H1 (cell line): ENCODE data around the gene GBA2.
A peak's percentile ranks its signal among the peaks of the same experiment; 100 is the strongest.

Experiments used
- CTCF ChIP-seq, 3 experiments: IDR thresholded peaks; 1 replicate in 2 of 3; 2 replicates in 1 of 3; pipeline versions ENCODE4 v1.5.1 to v1.6.1; 2011; ENCODE audit warnings: low read length in 3 of 3, mild to moderate bottlenecking in 3 of 3, inconsistent platforms in 2 of 3, low read depth in 1 of 3, moderate library complexity in 1 of 3; ENCODE audit not compliant: insufficient read depth in 1 of 3; ENCODE audit errors: control extremely low read depth in 1 of 3
- EZH2 ChIP-seq: fragments of 200-600 bp; sonication (generic); IDR thresholded peaks from 2 replicates; pipeline ENCODE4 v1.7.1; 2012; ENCODE audit warnings: low read depth, mild to moderate bottlenecking, moderate library complexity, low read length, inconsistent platforms; ENCODE audit not compliant: severe bottlenecking
- HDAC2 ChIP-seq, 2 experiments: fragments of 300-600 bp in 1 of 2; sonication (generic) in 1 of 2; IDR thresholded peaks; 2 replicates each; pipeline ENCODE4 v1.6.1; 2011 to 2012; ENCODE audit warnings: low read depth in 2 of 2, low read length in 2 of 2, mild to moderate bottlenecking in 2 of 2, moderate library complexity in 2 of 2, borderline replicate concordance in 1 of 2, inconsistent platforms in 1 of 2

DNA sequence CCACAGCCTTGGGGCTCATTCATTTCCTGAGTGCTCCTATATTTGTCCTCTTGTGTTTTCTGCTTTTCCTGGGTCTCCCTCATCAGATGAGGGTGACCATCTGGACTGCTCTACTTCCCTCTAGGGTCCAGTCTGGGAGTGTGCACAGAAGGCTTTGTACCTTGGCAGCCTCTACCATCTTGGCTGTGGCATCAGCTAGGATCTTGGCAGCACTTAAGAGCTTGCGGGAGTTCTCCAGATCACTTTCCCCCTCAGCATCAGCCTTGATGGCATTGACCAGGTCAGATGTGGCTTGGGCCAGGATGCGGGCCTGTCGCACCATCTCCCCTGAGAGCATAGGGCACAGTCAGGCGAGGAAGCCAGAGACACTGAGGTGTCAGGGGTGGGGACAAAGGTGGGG lies 32.8 kb downstream of the GBA2 start:
- peak in 1 of 3 experiments; percentile 4; a peak in 1 of 4 replicates for TF ChIP-seq CTCF (IDR thresholded peaks at IDR 0.05; ENCODE audit: control extremely low read depth in 1 of 3, insufficient read depth in 1 of 3, low read depth in 1 of 3, low read length in 3 of 3)
- no peak for TF ChIP-seq HDAC2 (IDR thresholded peaks at IDR 0.05; ENCODE audit: borderline replicate concordance in 1 of 2, low read depth in 2 of 2, low read length in 2 of 2)
- no peak for TF ChIP-seq EZH2
